Adrenal gland (tissue), 5 donors: Measurements from ENCODE around the gene VWA2.

Source experiments
- CTCF ChIP-seq, 6 experiments: fragments of 450-650 bp in 4 of 6; fragments of 200-600 bp in 2 of 6; sonication (generic) in 1 of 6; IDR thresholded peaks; 1 replicate in 5 of 6; 2 replicates in 1 of 6; pipeline versions ENCODE4 v1.5.1 to v1.8.0; 2016 to 2021; ENCODE audit warnings: antibody characterized with exemption in 6 of 6, mild to moderate bottlenecking in 2 of 6, moderate library complexity in 1 of 6
- POLR2A ChIP-seq, 2 donors: fragments of 450-650 bp; IDR thresholded peaks; one replicate each; pipeline ENCODE4 v1.6.1; 2017; ENCODE audit warnings: antibody characterized with exemption in 2 of 2, mild to moderate bottlenecking in 2 of 2, moderate library complexity in 1 of 2
- donor health status: DM: no; HTN: no; CAD: no.

- TF ChIP-seq CTCF (IDR thresholded peaks at IDR 0.05) (no peak), POLR2A (IDR thresholded peaks at IDR 0.05) (no peak)
Measured at GRCh38 chr10:114239117-114239993, at the start of gene VWA2.
